SK-N-MC (cell line): ENCODE data around the gene CFAP57.

Experiments
- EZH2 ChIP-seq: fragments of 200-600 bp; sonication (generic); IDR thresholded peaks from one replicate; pipeline ENCODE4 v1.6.1; 2017; ENCODE audit warnings: antibody characterized with exemption
- POLR2AphosphoS5 ChIP-seq: IDR thresholded peaks from 2 replicates; pipeline ENCODE4 v1.6.1; 2012; ENCODE audit warnings: mild to moderate bottlenecking, low read depth, low read length, borderline replicate concordance

- TF ChIP-seq POLR2AphosphoS5 (no peak), EZH2 (no peak)
Observed at GRCh38 chr1:43286115-43286514, 114.0 kb downstream of the CFAP57 start.
